ENCODE results near the gene GPC5. TPM values are rescaled to one million over a fixed set of nuclear protein-coding genes. Genes with fewer than 3 reads are reported as not detected.
"Not testable (repeated sequence)": the region's sequence is repeated elsewhere in the genome, so short reads cannot be mapped to it uniquely, and the experiment has no call there.

The GPC5 gene
- total and polyA plus RNA-seq, 4 donors = 15.2 to 54.4 (median 24.0) TPM

DNA sequence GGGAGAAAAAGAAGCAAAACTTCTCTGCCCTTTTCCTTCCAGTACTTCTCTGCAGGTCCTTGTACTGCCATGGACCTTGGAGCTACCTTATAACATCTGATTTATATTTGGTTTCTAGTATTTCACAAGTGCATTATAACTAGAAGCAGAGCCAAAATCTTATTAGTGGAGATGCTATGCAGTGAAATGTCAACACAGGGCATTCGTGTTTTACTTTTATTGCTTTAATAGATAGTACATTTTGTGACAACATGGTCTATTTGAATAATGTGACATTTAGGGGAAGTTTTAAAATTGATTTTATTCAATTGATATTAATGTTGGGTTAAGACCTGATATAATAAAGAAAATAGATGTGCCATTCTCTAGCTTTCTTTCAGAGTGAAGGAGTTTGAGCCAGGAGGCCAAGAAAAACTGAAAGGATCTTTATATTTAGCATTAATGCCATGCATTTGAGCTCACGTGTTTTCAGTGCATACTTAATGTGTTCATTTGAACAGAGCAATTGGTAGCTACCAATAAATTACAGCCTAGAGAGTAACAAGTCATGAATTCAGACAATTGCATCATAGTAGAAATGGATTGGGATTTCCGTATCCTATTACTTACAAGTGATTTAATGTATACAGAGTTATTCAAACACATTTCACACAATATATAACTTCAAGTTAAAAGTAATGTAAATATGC, 863.8 kb downstream of the GPC5 start:
- Histone ChIP-seq H3K4me1 (ENCODE audit: control insufficient read depth, insufficient read depth, low read length) (no peaks in the 10 kb centered on the region), H3K27ac (ENCODE audit: low read depth, low read length) (no peak overlapping the region), H3K4me3 (ENCODE audit: low read depth, low read length) (no peak overlapping the region), H3K27me3 (ENCODE audit: control insufficient read depth, insufficient read depth, low read length) (no peaks in the 10 kb centered on the region), H3K36me3 (ENCODE audit: control insufficient read depth, insufficient read depth, low read length) (no peaks in the 10 kb centered on the region), H3K9me3 (ENCODE audit: control insufficient read depth, insufficient read depth, low read length) (no peaks in the 10 kb centered on the region)
- no CpG with 5 or more reads among the region's 3 CpGs for WGBS (ENCODE audit: insufficient coverage)
- DNase-seq (ENCODE audit: low read depth in 4 of 6, low spot score in 6 of 6) = peak in 1 of 6 donors; percentile 14

DNA sequence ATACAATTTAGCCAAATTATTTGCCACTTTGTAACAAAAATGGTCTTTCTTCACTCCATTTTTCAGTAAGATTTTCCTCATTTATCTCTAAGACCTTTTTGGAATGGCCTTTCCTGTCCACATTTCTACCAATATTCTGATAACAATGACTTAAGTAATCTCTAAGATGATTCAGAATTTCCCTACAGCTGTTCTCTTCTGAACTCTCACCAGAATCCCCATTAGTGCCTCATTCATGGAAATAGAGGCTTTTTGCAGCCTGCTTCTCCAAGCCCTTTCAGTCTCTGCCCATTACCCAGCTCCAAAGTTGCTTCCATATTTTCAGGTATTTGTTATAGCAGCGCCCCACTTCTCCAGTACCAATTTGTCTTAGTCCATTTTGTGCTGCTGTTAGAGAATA, 867.0 kb downstream of the GPC5 start:
- Histone ChIP-seq H3K27me3 (ENCODE audit: control insufficient read depth, insufficient read depth, low read length) (no peaks in the 10 kb centered on the region), H3K36me3 (ENCODE audit: control insufficient read depth, insufficient read depth, low read length) (no peaks in the 10 kb centered on the region), H3K4me3 (ENCODE audit: low read depth, low read length) (no peak overlapping the region), H3K27ac (ENCODE audit: low read depth, low read length) (no peak overlapping the region), H3K4me1 (ENCODE audit: control insufficient read depth, insufficient read depth, low read length) (no peaks in the 10 kb centered on the region), H3K9me3 (ENCODE audit: control insufficient read depth, insufficient read depth, low read length) (no peaks in the 10 kb centered on the region)
- no peak for DNase-seq (ENCODE audit: low read depth in 4 of 6, low spot score in 6 of 6)
- no CpG with 5 or more reads among the region's 1 CpG for WGBS (ENCODE audit: insufficient coverage)

DNA sequence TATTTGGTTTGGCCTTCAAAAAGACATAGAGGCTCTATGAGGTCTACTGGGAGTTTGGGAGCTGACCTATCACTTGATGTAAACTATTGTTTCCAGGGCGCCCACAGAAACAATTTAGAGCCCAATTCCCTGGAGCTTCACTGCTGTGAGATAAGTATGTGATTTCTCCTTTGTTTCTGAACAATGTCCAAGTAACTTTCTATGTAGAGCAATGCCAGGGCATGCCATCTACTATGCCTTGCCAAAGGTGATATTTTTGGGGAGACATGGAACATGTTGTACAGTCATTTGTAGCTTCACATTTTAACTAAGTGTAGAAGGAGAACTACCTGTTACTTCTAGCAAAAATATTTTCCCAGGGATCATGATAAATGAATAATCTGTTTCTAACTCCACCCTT, 872.6 kb downstream of the GPC5 start:
- Histone ChIP-seq H3K27me3 (ENCODE audit: control insufficient read depth, insufficient read depth, low read length) (no peaks in the 10 kb centered on the region), H3K4me3 (ENCODE audit: low read depth, low read length) (no peak overlapping the region), H3K9me3 (ENCODE audit: control insufficient read depth, insufficient read depth, low read length) (no peaks in the 10 kb centered on the region), H3K4me1 (ENCODE audit: control insufficient read depth, insufficient read depth, low read length) (no peaks in the 10 kb centered on the region), H3K27ac (ENCODE audit: low read depth, low read length) (no peak overlapping the region), H3K36me3 (ENCODE audit: control insufficient read depth, insufficient read depth, low read length) (no peaks in the 10 kb centered on the region)
- WGBS (ENCODE audit: insufficient coverage) = 80% methylated on average over 1 of the region's 1 CpG
- no peak for DNase-seq (ENCODE audit: low read depth in 4 of 6, low spot score in 6 of 6)

DNA sequence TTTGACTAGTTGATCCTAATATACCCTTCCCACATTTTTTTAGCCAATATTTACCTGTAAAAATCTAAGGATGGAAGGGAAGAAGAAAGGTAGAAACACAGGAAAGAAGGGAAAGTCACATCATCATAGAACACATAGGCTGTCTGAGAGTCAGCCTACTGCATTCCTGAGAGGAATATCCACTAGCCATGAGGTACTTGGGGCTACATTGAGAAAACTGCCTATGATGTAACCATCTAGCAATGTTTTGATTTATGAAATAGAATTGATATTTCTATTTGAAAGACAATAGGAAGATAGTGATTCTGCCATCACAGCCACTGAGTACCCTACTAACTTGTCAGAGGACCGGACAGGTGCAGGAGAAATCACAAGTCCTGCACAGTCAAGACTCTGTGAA, 873.8 kb downstream of the GPC5 start:
- DNase-seq (ENCODE audit: low read depth in 4 of 6, low spot score in 6 of 6) = no peak
- Histone ChIP-seq H3K9me3 (ENCODE audit: control insufficient read depth, insufficient read depth, low read length) (no peaks in the 10 kb centered on the region), H3K4me3 (ENCODE audit: low read depth, low read length) (no peak overlapping the region), H3K27ac (ENCODE audit: low read depth, low read length) (no peak overlapping the region), H3K4me1 (ENCODE audit: control insufficient read depth, insufficient read depth, low read length) (no peaks in the 10 kb centered on the region), H3K27me3 (ENCODE audit: control insufficient read depth, insufficient read depth, low read length) (no peaks in the 10 kb centered on the region), H3K36me3 (ENCODE audit: control insufficient read depth, insufficient read depth, low read length) (no peaks in the 10 kb centered on the region)
- no CpG with 5 or more reads among the region's 1 CpG for WGBS (ENCODE audit: insufficient coverage)

DNA sequence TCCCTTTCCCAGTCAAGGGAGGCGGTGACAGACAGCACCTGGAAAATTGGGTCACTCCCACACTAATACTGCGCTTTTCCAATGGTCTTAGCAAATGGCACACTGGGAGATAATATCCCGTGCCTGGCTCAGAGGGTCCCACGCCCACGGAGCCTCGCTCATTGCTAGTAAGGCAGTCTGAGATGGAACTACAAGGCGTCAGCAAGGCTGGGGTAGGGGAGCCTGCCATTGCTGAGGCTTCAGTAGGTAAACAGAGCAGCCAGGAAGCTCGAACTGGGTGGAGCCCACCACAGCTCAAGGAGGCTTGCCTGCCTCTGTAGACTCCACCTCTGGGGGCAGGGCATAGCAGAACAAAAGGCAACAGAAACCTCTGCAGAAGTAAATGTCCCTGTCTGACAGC, 882.6 kb downstream of the GPC5 start:
- not testable (repeated sequence) for H3K27me3 ChIP-seq (ENCODE audit: control insufficient read depth, insufficient read depth, low read length); H3K9me3 ChIP-seq (ENCODE audit: control insufficient read depth, insufficient read depth, low read length); H3K27ac ChIP-seq (ENCODE audit: low read depth, low read length); H3K36me3 ChIP-seq (ENCODE audit: control insufficient read depth, insufficient read depth, low read length); H3K4me1 ChIP-seq (ENCODE audit: control insufficient read depth, insufficient read depth, low read length); H3K4me3 ChIP-seq (ENCODE audit: low read depth, low read length); DNase-seq (ENCODE audit: low read depth in 4 of 6, low spot score in 6 of 6)
- 89% methylated on average over 6 of the region's 8 CpGs for WGBS (ENCODE audit: insufficient coverage)

DNA sequence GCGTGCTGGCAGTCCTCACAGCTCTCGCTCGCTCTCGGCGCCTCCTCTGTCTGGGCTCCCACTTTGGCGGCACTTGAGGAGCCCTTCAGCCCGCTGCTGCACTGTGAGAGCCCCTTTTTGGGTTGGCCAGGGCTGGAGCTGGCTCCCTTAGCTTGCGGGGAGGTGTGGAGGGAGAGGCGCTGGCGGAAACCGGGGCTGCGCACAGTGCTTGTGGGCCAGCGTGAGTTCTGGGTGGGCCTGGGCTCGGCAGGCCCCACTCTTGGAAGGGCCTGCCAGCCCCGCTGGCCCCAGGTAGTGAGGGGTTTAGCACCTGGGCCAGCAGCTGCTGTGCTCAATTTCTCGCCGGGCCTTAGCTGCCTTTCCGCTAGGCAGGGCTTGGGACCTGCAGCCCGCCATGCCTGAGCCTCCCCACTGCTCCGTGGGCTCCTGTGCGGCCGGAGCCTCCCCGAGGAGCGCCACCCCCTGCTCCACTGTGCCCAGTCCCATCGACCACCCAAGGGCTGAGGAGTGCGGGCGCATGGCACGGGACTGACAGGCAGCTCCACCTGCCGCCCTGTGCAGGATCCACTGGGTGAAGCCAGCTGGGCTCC, 892.4 kb downstream of the GPC5 start:
- H3K9me3 ChIP-seq (ENCODE audit: control insufficient read depth, insufficient read depth, low read length); H3K36me3 ChIP-seq (ENCODE audit: control insufficient read depth, insufficient read depth, low read length); H3K27ac ChIP-seq (ENCODE audit: low read depth, low read length); DNase-seq (ENCODE audit: low read depth in 4 of 6, low spot score in 6 of 6); H3K27me3 ChIP-seq (ENCODE audit: control insufficient read depth, insufficient read depth, low read length); H3K4me3 ChIP-seq (ENCODE audit: low read depth, low read length); H3K4me1 ChIP-seq (ENCODE audit: control insufficient read depth, insufficient read depth, low read length): not testable (repeated sequence)
- 98% methylated on average over 27 of the region's 29 CpGs for WGBS (ENCODE audit: insufficient coverage)

DNA sequence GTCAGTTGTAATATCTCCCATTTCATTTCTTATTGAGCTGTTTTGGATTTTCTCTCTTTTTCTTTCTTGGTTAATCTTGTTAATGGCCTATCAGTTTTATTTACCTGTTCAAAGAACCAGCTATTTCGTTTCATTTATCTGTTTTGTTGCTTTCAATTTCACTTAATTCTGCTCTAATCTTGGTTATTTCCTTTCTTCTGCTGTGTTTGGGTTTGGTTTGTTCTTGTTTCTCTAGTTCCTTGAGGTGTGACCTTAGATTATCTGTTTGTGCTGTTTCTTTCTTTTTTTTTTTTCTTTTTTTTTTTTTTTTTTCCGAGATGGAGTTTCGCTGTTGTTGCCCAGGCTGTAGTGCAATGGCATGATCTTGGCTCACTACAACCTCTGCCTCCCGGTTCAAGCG, 896.1 kb downstream of the GPC5 start:
- not testable (repeated sequence) for H3K27ac ChIP-seq (ENCODE audit: low read depth, low read length); H3K4me1 ChIP-seq (ENCODE audit: control insufficient read depth, insufficient read depth, low read length); H3K36me3 ChIP-seq (ENCODE audit: control insufficient read depth, insufficient read depth, low read length); H3K9me3 ChIP-seq (ENCODE audit: control insufficient read depth, insufficient read depth, low read length); H3K27me3 ChIP-seq (ENCODE audit: control insufficient read depth, insufficient read depth, low read length); DNase-seq (ENCODE audit: low read depth in 4 of 6, low spot score in 6 of 6); H3K4me3 ChIP-seq (ENCODE audit: low read depth, low read length)
- WGBS (ENCODE audit: insufficient coverage) = 100% methylated on average over 3 of the region's 5 CpGs

DNA sequence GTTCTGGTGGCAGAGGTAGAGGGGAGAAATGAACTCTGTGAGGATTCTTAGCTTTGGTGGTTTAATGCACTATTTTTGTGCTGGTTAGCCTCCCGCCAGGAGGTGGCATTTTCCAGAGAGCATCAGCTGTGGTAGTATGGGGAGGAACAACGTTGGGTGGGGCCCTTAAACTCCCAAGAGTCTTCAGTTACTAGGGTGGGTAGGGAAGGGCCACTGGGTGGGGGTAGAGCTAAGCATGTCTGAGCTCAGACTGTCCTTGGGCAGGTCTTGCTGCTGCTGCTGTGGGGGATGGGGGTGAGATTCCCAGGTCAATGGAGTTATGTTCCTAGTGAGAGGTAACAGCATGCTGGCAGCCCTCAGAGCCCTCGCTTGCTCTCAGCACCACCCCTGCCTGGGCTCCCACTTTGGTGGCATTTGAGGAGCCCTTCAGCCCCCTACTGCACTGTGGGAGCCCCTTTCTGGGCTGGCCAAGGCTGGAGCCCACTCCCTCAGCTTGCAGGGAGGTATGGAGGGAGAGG, 897.8 kb downstream of the GPC5 start:
- not testable (repeated sequence) for DNase-seq (ENCODE audit: low read depth in 4 of 6, low spot score in 6 of 6); H3K27ac ChIP-seq (ENCODE audit: low read depth, low read length); H3K9me3 ChIP-seq (ENCODE audit: control insufficient read depth, insufficient read depth, low read length); H3K27me3 ChIP-seq (ENCODE audit: control insufficient read depth, insufficient read depth, low read length); H3K4me1 ChIP-seq (ENCODE audit: control insufficient read depth, insufficient read depth, low read length); H3K4me3 ChIP-seq (ENCODE audit: low read depth, low read length); H3K36me3 ChIP-seq (ENCODE audit: control insufficient read depth, insufficient read depth, low read length)
- WGBS (ENCODE audit: insufficient coverage) = 91% methylated on average over 3 of the region's 3 CpGs

DNA sequence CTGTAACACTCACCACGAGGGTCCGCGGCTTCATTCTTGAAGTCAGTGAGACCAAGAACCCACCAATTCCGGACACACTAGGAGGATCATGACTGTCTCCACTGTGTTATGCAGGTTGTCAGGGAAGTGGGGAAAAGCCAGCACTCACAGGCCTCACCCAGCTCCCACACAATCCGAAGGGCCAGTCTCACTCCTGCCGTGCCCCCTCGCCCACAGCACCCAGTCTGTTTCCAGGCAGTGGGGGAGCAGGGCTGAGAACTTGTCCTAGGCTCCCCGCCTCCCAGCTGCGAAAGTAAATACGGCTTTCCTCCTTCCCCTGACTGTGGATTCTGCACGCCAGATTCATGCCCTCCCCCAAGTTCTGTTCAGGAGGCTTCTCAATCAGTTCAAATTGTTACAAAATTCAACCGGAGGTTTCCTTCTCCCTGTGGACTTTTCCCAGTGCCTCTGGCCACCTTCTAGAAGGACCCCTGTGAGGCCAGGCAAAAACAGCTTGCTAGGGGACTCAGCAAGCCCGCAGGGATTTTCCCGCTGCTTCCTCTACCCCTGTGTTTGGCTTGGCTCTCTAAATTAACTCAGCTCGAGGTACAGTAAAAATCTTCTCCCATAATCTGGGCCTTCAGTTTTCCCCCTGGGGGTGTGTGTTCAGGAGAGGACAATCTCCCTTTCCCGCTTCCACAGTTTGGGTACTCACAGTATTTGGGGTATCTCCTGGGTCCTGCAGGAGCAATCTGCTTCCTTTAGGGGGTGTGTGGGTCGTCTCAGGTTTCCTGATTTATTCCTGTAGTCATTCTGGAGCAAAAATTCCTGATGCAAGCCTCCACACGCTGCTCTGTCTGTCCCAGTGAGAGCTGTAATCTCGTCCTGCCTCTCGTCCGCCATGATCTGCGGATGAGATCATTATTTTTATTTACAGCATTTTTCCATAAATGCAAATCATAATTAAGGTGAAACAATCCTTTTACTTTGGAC, 899.8 kb downstream of the GPC5 start:
- H3K27me3 ChIP-seq (ENCODE audit: control insufficient read depth, insufficient read depth, low read length) = no peaks in the 10 kb centered on the region
- no peak overlapping the region for H3K27ac ChIP-seq (ENCODE audit: low read depth, low read length)
- H3K4me1 ChIP-seq (ENCODE audit: control insufficient read depth, insufficient read depth, low read length) = no peaks in the 10 kb centered on the region
- no peak overlapping the region for H3K4me3 ChIP-seq (ENCODE audit: low read depth, low read length)
- no peak for DNase-seq (ENCODE audit: low read depth in 4 of 6, low spot score in 6 of 6)
- H3K36me3 ChIP-seq (ENCODE audit: control insufficient read depth, insufficient read depth, low read length) = no peaks in the 10 kb centered on the region
- WGBS (ENCODE audit: insufficient coverage) = 87% methylated on average over 12 of the region's 22 CpGs
- H3K9me3 ChIP-seq (ENCODE audit: control insufficient read depth, insufficient read depth, low read length) = no peaks in the 10 kb centered on the region

All from spinal cord (tissue), 10 donors.